Endothelial cell of umbilical vein (primary cell): Measurements from ENCODE around the gene NCKAP5. TPM values are rescaled to one million over a fixed set of nuclear protein-coding genes. Genes with fewer than 3 reads are reported as not detected.

Experiments
- BruUV-seq: library from RNA; stranded (reverse); fragments of 400-500 nt; replicated peaks from 2 replicates; lab custom pipeline; 2021; lab: Mats Ljungman, UMichigan
- CTCF ChIA-PET: fragments of 300-600, 350-600 bp; sonication (Branson Sonifier 250); formaldehyde crosslinking; loops from one replicate; lab custom pipeline; 2021; ENCODE audit warnings: antibody characterized with exemption, inconsistent platforms; lab: Charles Lee
- POLR2A ChIA-PET: fragments of 300-600, 350-600 bp; sonication (Branson Sonifier 250); formaldehyde crosslinking; loops from one replicate; lab custom pipeline; 2021; ENCODE audit warnings: antibody characterized with exemption, inconsistent platforms; lab: Charles Lee
- DNase-seq: peaks from one replicate; pipeline ENCODE4 v3.0.0-alpha.2; 2011; ENCODE audit warnings: low read depth, low spot score
- FAIRE-seq: peaks from 2 replicates; lab custom pipeline; 2011; peaks lifted over from hg19 to GRCh38; lab: Jason Lieb, UNC
- H2AFZ ChIP-seq: 2 replicates; pipeline ENCODE4 v1.6.0; 2012; ENCODE audit warnings: low read depth, low read length, control low read depth, inconsistent platforms
- H3K27ac ChIP-seq: 2 replicates; pipeline ENCODE4 v1.5.1; 2011; ENCODE audit warnings: low read depth, mild to moderate bottlenecking, control low read depth, low read length, moderate library complexity; ENCODE audit not compliant: insufficient read depth
- H3K27me3 ChIP-seq, 2 experiments: 2 replicates each; pipeline versions ENCODE4 v1.6.0 to v1.6.1; 2011; ENCODE audit warnings: low read length in 2 of 2, mixed read lengths in 1 of 2; ENCODE audit not compliant: control insufficient read depth in 2 of 2, insufficient read depth in 2 of 2
- H3K36me3 ChIP-seq, 2 experiments: 2 replicates in 1 of 2; 3 replicates in 1 of 2; pipeline ENCODE4 v1.5.1; 2011; ENCODE audit warnings: low read length in 2 of 2, mild to moderate bottlenecking in 1 of 2, moderate library complexity in 1 of 2; ENCODE audit not compliant: control insufficient read depth in 2 of 2, insufficient read depth in 2 of 2; ENCODE audit errors: extremely low read depth in 1 of 2
- H3K4me1 ChIP-seq: 3 replicates; pipeline ENCODE4 v1.5.1; 2011; ENCODE audit warnings: mild to moderate bottlenecking, low read length; ENCODE audit not compliant: control insufficient read depth, insufficient read depth; ENCODE audit errors: extremely low read depth
- H3K4me2 ChIP-seq: 2 replicates; pipeline ENCODE4 v1.6.1; 2011; ENCODE audit warnings: low read length, control low read depth, mixed read lengths; ENCODE audit not compliant: insufficient read depth
- H3K4me3 ChIP-seq, 3 experiments: fragments of 200-600 bp in 1 of 3; sonication (generic), shearing (Covaris generic) in 1 of 3; replicated peaks in 1 of 3; 2 replicates each; pipeline ENCODE4 v1.5.1; 2011 to 2016; ENCODE audit warnings: control low read depth in 3 of 3, low read length in 3 of 3, mild to moderate bottlenecking in 2 of 3, inconsistent platforms in 1 of 3, low read depth in 1 of 3, moderate library complexity in 1 of 3; ENCODE audit not compliant: insufficient read depth in 1 of 3
- H3K79me2 ChIP-seq: 2 replicates; pipeline ENCODE4 v1.6.0; 2012; ENCODE audit warnings: low read length, inconsistent platforms; ENCODE audit not compliant: control insufficient read depth, insufficient read depth
- H3K9ac ChIP-seq: replicated peaks from 2 replicates; pipeline ENCODE3; 2011; ENCODE audit warnings: low read length, control low read depth; ENCODE audit not compliant: insufficient read depth; ENCODE audit errors: extremely low read depth
- H3K9me1 ChIP-seq: replicated peaks from 3 replicates; pipeline ENCODE4 v1.6.0; 2011; ENCODE audit warnings: mild to moderate bottlenecking, low read length; ENCODE audit not compliant: control insufficient read depth, insufficient read depth; ENCODE audit errors: extremely low read depth
- H3K9me3 ChIP-seq: replicated peaks from 2 replicates; pipeline ENCODE4 v1.5.1; 2012; ENCODE audit warnings: low read length, inconsistent platforms; ENCODE audit not compliant: control insufficient read depth, insufficient read depth
- H4K20me1 ChIP-seq: replicated peaks from 2 replicates; pipeline ENCODE3; 2011; ENCODE audit warnings: mild to moderate bottlenecking, low read length; ENCODE audit not compliant: control insufficient read depth, insufficient read depth; ENCODE audit errors: extremely low read depth
- CTCF ChIP-seq, 2 donors: IDR thresholded peaks; 1 replicate in 1 of 2; 2 replicates in 1 of 2; pipeline ENCODE4 v1.5.1; 2011; ENCODE audit warnings: low read length in 2 of 2, mild to moderate bottlenecking in 2 of 2, moderate library complexity in 2 of 2, control low read depth in 1 of 2, inconsistent platforms in 1 of 2, low read depth in 1 of 2; ENCODE audit not compliant: insufficient read depth in 1 of 2; ENCODE audit errors: extremely low read depth in 1 of 2
- EZH2 ChIP-seq: IDR thresholded peaks from 2 replicates; pipeline ENCODE4 v1.6.1; 2012; ENCODE audit warnings: borderline replicate concordance, low read depth, mild to moderate bottlenecking, moderate library complexity, low read length, inconsistent platforms; ENCODE audit not compliant: severe bottlenecking
- FOS ChIP-seq: IDR thresholded peaks from 2 replicates; pipeline ENCODE4 v1.6.1; 2011; ENCODE audit warnings: mild to moderate bottlenecking, low read length, moderate library complexity, borderline replicate concordance; ENCODE audit not compliant: insufficient read depth
- GATA2 ChIP-seq: IDR thresholded peaks from 2 replicates; pipeline ENCODE4 v1.7.0; 2011; ENCODE audit warnings: low read depth, mild to moderate bottlenecking, moderate library complexity, mixed read lengths, low read length; ENCODE audit not compliant: insufficient read length, insufficient read depth
- JUN ChIP-seq: IDR thresholded peaks from 2 replicates; pipeline ENCODE4 v1.6.1; 2011; ENCODE audit warnings: borderline replicate concordance, low read depth; ENCODE audit not compliant: insufficient read length, insufficient read depth
- MYC ChIP-seq: IDR thresholded peaks from one replicate; pipeline ENCODE4 v1.6.1; 2011; ENCODE audit warnings: mild to moderate bottlenecking, low read depth, low read length
- POLR2A ChIP-seq: IDR thresholded peaks from 2 replicates; pipeline ENCODE4 v1.6.1; 2012; ENCODE audit warnings: low read depth, mild to moderate bottlenecking, control low read depth, low read length
- POLR2AphosphoS5 ChIP-seq: IDR thresholded peaks from 2 replicates; pipeline ENCODE4 v1.6.1; 2012; ENCODE audit warnings: low read depth, mild to moderate bottlenecking, control low read depth, low read length, moderate library complexity; ENCODE audit not compliant: insufficient read depth
- dilution Hi-C: fragments of 300-500 bp; cut with MboI; formaldehyde crosslinking; loops from one replicate; pipeline ENCODE4 v1.15.0; 2019; ENCODE audit warnings: low sequenced_read_pairs; ENCODE audit not compliant: extremely low pct_ligation_motif_present
- intact Hi-C: fragments of 100-400 bp; cut with micrococcal nuclease; formaldehyde crosslinking; loops from one replicate; pipeline ENCODE4 v1.10.0; 2022
- polyA plus RNA-seq, 4 experiments: library from polyadenylated mRNA; depleted of rRNA in 3 of 4; stranded (reverse) in 3 of 4; unstranded in 1 of 4; fragments of >200 nt; gene quantifications; 2 replicates each; pipeline versions ENCODE4 v1.2.1 to v1.2.3, GENCODE V29; 2011 to 2012; ENCODE audit warnings: missing spikeins in 1 of 4
- total RNA-seq: library from RNA; stranded (reverse); gene quantifications from 2 replicates; pipeline ENCODE4 v1.2.3, GENCODE V29; 2021
- TF ChIP-seq, protein P1 (sequence below): IDR thresholded peaks from 2 replicates; pipeline ENCODE4 v1.6.1; 2011; ENCODE audit not compliant: insufficient read depth, insufficient read length

NCKAP5 gene
- total and polyA plus RNA-seq, 2 donors (not counting 3 experiments of a cell fraction or from before 2014, with no cell fraction given): 0.47 to 3.3 TPM

DNA sequence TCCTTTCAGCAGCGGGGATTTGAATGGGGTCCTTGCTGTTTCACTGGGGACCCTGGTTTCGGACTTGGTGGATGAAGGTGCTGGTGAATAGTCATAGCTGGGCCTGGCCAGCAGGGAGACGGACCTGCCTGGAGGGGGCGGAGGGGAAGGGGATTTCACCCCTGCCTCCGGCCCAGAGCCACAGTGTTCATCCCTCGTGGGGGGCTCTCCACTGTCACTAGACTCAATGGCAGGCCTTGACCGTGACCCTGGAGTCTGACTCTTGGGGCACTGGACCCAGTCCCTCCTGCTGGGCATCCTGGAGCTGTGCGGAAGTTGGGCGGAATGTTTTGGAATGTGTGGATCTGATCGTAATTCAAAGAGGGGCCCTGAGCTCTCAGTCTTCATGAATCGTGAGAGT lies 784.4 kb downstream of the NCKAP5 start:
- dilution Hi-C loops: no loop called here
- no peaks in the 10 kb centered on the region for H3K9me3 ChIP-seq
- POLR2A ChIA-PET: no interaction called here
- no peaks in the 10 kb centered on the region for H3K36me3 ChIP-seq
- no peaks in the 10 kb centered on the region for H3K9me1 ChIP-seq
- no peak overlapping the region for H3K27ac ChIP-seq
- no peak overlapping the region for H3K4me3 ChIP-seq
- H3K4me1 ChIP-seq: no peaks in the 10 kb centered on the region
- CTCF ChIA-PET: no interaction called here
- FAIRE-seq (no peak), DNase-seq (no peak)
- no peak overlapping the region for H2AFZ ChIP-seq
- BruUV-seq: no TSS peak
- no peak overlapping the region for H3K9ac ChIP-seq
- intact Hi-C loops: no loop called here
- H4K20me1 ChIP-seq: no peaks in the 10 kb centered on the region
- no peaks in the 10 kb centered on the region for H3K79me2 ChIP-seq
- TF ChIP-seq, protein P1, sequence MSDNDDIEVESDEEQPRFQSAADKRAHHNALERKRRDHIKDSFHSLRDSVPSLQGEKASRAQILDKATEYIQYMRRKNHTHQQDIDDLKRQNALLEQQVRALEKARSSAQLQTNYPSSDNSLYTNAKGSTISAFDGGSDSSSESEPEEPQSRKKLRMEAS: no peak
- no peak for TF ChIP-seq CTCF (IDR thresholded peaks at IDR 0.05; ENCODE audit: extremely low read depth in 1 of 2, insufficient read depth in 1 of 2, low read depth in 1 of 2, low read length in 2 of 2)
- no peak for TF ChIP-seq MYC
- no peak for TF ChIP-seq EZH2
- TF ChIP-seq FOS: no peak
- TF ChIP-seq POLR2AphosphoS5: no peak
- no peak for TF ChIP-seq JUN
- TF ChIP-seq GATA2: no peak
- TF ChIP-seq POLR2A: no peak
- no peak overlapping the region for H3K4me2 ChIP-seq
- H3K27me3 ChIP-seq: no peaks in the 10 kb centered on the region
